HepG2 (cell line): ENCODE data around the gene WBP1. TPM values are rescaled to one million over a fixed set of nuclear protein-coding genes. Genes with fewer than 3 reads are reported as not detected.
A peak's percentile ranks its signal among the peaks of the same experiment; 100 is the strongest.

Experiments
- ATF3 ChIP-seq: sonication (generic); formaldehyde crosslinking; IDR thresholded peaks from 2 replicates; pipeline ENCODE4 v1.4.0; 2020; ENCODE audit warnings: missing genetic modification reagents
- ATRX ChIP-seq: sonication (generic); formaldehyde crosslinking; IDR thresholded peaks from 2 replicates; pipeline ENCODE4 v1.4.0; 2020; ENCODE audit warnings: missing genetic modification reagents, borderline replicate concordance
- FOXP4 ChIP-seq: sonication (generic); formaldehyde crosslinking; IDR thresholded peaks from 2 replicates; pipeline ENCODE4 v1.4.0; 2020; ENCODE audit warnings: missing genetic modification reagents
- GLMP ChIP-seq: sonication (generic); formaldehyde crosslinking; IDR thresholded peaks from 2 replicates; pipeline ENCODE4 v1.9.0; 2021; ENCODE audit warnings: missing genetic modification reagents, mild to moderate bottlenecking, borderline replicate concordance
- LCORL ChIP-seq, 2 experiments: fragments of 450-650 bp in 1 of 2; sonication (generic) in 1 of 2; formaldehyde crosslinking in 1 of 2; IDR thresholded peaks; 2 replicates each; pipeline versions ENCODE4 v1.5.0 to v1.6.1; 2017 to 2020; ENCODE audit warnings: antibody characterized with exemption in 1 of 2, missing genetic modification reagents in 1 of 2
- MAFK ChIP-seq, 2 experiments: IDR thresholded peaks in 1 of 2; conservative IDR thresholded peaks in 1 of 2; 2 replicates each; pipeline ENCODE4 v1.6.1; 2011; ENCODE audit warnings: improper control_type of control experiment in 2 of 2, low read length in 2 of 2
- NFATC3 ChIP-seq: sonication (generic); formaldehyde crosslinking; IDR thresholded peaks from 2 replicates; pipeline ENCODE4 v1.5.1; 2020; ENCODE audit warnings: mild to moderate bottlenecking, missing genetic modification reagents
- SMC3 ChIP-seq: IDR thresholded peaks from 2 replicates; pipeline ENCODE4 v1.6.1; 2011; ENCODE audit warnings: low read length, improper control_type of control experiment
- THAP7 ChIP-seq: sonication (generic); formaldehyde crosslinking; IDR thresholded peaks from 2 replicates; pipeline ENCODE4 v1.8.1; 2023; ENCODE audit warnings: mild to moderate bottlenecking, missing genetic modification reagents
- XRCC5 ChIP-seq: fragments of 200-400 bp; formaldehyde crosslinking; optimal IDR thresholded peaks from 2 replicates; pipeline ENCODE3; 2017; ENCODE audit warnings: mild to moderate bottlenecking, low read length
- ZBTB3 ChIP-seq: sonication (generic); formaldehyde crosslinking; IDR thresholded peaks from 2 replicates; pipeline ENCODE4 v1.4.0; 2020; ENCODE audit warnings: low read depth, mild to moderate bottlenecking, moderate library complexity, missing genetic modification reagents, borderline replicate concordance
- ZFY ChIP-seq: sonication (generic); formaldehyde crosslinking; IDR thresholded peaks from 2 replicates; pipeline ENCODE4 v1.4.0; 2020; ENCODE audit warnings: missing genetic modification reagents
- ZGPAT ChIP-seq: IDR thresholded peaks from 2 replicates; pipeline ENCODE4 v1.6.1; 2016; ENCODE audit warnings: mild to moderate bottlenecking
- ZNF180 ChIP-seq: sonication (generic); formaldehyde crosslinking; IDR thresholded peaks from 2 replicates; pipeline ENCODE4 v1.4.0; 2020; ENCODE audit warnings: low read depth, missing genetic modification reagents, borderline replicate concordance
- ZNF207 ChIP-seq: fragments of 450-650 bp; IDR thresholded peaks from 2 replicates; pipeline ENCODE4 v1.6.1; 2016; ENCODE audit warnings: antibody characterized with exemption, borderline replicate concordance
- ZNF3 ChIP-seq: IDR thresholded peaks from 2 replicates; pipeline ENCODE4 v1.7.0; 2017; ENCODE audit warnings: inconsistent platforms
- ZNF576 ChIP-seq: sonication (generic); formaldehyde crosslinking; IDR thresholded peaks from 2 replicates; pipeline ENCODE4 v1.4.0; 2020; ENCODE audit warnings: mild to moderate bottlenecking, missing genetic modification reagents
- ZNF816 ChIP-seq: sonication (generic); formaldehyde crosslinking; IDR thresholded peaks from 2 replicates; pipeline ENCODE4 v1.8.0; 2022; ENCODE audit warnings: missing genetic modification reagents, mild to moderate bottlenecking, borderline replicate concordance
- ZSCAN5A ChIP-seq: sonication (generic); formaldehyde crosslinking; IDR thresholded peaks from 2 replicates; pipeline ENCODE4 v1.8.0; 2022; ENCODE audit warnings: mild to moderate bottlenecking, missing genetic modification reagents, borderline replicate concordance
- ZZZ3 ChIP-seq: sonication (generic); formaldehyde crosslinking; IDR thresholded peaks from 2 replicates; pipeline ENCODE4 v1.4.0; 2020; ENCODE audit warnings: missing genetic modification reagents, mild to moderate bottlenecking, borderline replicate concordance
- polyA plus RNA-seq, 8 experiments: library from polyadenylated mRNA; depleted of rRNA in 3 of 8; stranded (reverse) in 7 of 8; unstranded in 1 of 8; fragments of >200 nt; fragmentation: Illumina TruSeq in 4 of 8; extraction: Trizol in 4 of 8; gene quantifications; 2 replicates each; pipeline versions ENCODE4 v1.2.1 to v1.2.3, GENCODE V29; 2011 to 2016; ENCODE audit warnings: low read depth in 4 of 8, missing spikeins in 1 of 8, mixed read lengths in 1 of 8; ENCODE audit not compliant: insufficient read depth in 1 of 8
- total RNA-seq, 5 experiments: library from RNA; depleted of rRNA; stranded (reverse); fragments of >200 nt; fragmentation: Illumina TruSeq; extraction: Trizol; gene quantifications; 2 replicates each; pipeline ENCODE4 v1.2.3, GENCODE V29; 2016; ENCODE audit warnings: low read depth in 1 of 5

The WBP1 gene
- total and polyA plus RNA-seq, 2 of the 13 experiments (the other 11 are each of a cell fraction or from before 2014, with no cell fraction given) = 38.8 to 85.7 TPM

- TF ChIP-seq ZGPAT (CRISPR knock-in tag) = peak; percentile 91
- TF ChIP-seq NFATC3 (CRISPR knock-in tag) = peak; percentile 81; the same call in 1 of the 2 replicates
- peak; percentile 85 for TF ChIP-seq ZFY (CRISPR knock-in tag)
- TF ChIP-seq ZNF180 (CRISPR knock-in tag) = no peak
- TF ChIP-seq LCORL (IDR thresholded peaks at IDR 0.05) = no peak
- TF ChIP-seq LCORL (CRISPR knock-in tag; IDR thresholded peaks at IDR 0.05) = peak; percentile 83
- TF ChIP-seq GLMP = no peak
- 0 out of 2 replicates have a peak, but pooled peaks have one; percentile 23 for TF ChIP-seq ZNF3 (CRISPR knock-in tag)
- 0 out of 2 replicates have a peak, but pooled peaks have one; percentile 68 for TF ChIP-seq ZBTB3 (CRISPR knock-in tag)
- peak; percentile 75; the same call in 1 of the 2 replicates for TF ChIP-seq ZNF816
- peak; percentile 68; the same call in 1 of the 2 replicates for TF ChIP-seq ZNF576 (CRISPR knock-in tag)
- peak; percentile 61 for TF ChIP-seq ZSCAN5A (CRISPR knock-in tag)
- peak; percentile 89 for TF ChIP-seq SMC3
- peak; percentile 43 for TF ChIP-seq ATF3 (CRISPR knock-in tag)
- TF ChIP-seq ZZZ3 = no peak
- TF ChIP-seq XRCC5 = peak; percentile 91
- TF ChIP-seq THAP7 = peak; percentile 79; the same call in 1 of the 2 replicates
- no peak for TF ChIP-seq ZNF207
- TF ChIP-seq ATRX (CRISPR knock-in tag) = 0 out of 2 replicates have a peak, but pooled peaks have one; percentile 31
- peak; percentile 70 for TF ChIP-seq FOXP4 (CRISPR knock-in tag)
- no peak; a peak in 1 of 4 replicates for TF ChIP-seq MAFK (conservative IDR thresholded peaks at IDR 0.05 in 1 of 2, IDR thresholded peaks at IDR 0.05 in 1 of 2; ENCODE audit: low read length in 2 of 2)
Observed at GRCh38 chr2:74482801-74483674, 24.8 kb downstream of the WBP1 start, which contains the start of the genes CCDC142 and TTC31 (continued).
